Prostate gland (tissue), 2 donors: ENCODE measurements around the gene GDPD4. TPM values are rescaled to one million over a fixed set of nuclear protein-coding genes. Genes with fewer than 3 reads are reported as not detected.

Experiments used
- DNase-seq: peaks from one replicate; pipeline ENCODE4 v3.0.0-alpha.2; 2019; ENCODE audit warnings: low spot score
- H3K27ac ChIP-seq, 2 donors: fragments of 200-600 bp; sonication (generic); 2 replicates each; pipeline ENCODE4 v1.5.1; 2017 to 2019
- H3K27me3 ChIP-seq: fragments of 200-600 bp; sonication (generic); replicated peaks from 2 replicates; pipeline ENCODE4 v1.5.1; 2019; ENCODE audit not compliant: insufficient read depth
- H3K36me3 ChIP-seq, 2 donors: fragments of 200-600 bp; sonication (generic); 1 replicate in 1 of 2; 2 replicates in 1 of 2; pipeline versions ENCODE4 v1.5.1 to v1.8.1; 2017 to 2019
- H3K4me1 ChIP-seq: fragments of 200-600 bp; sonication (generic); replicated peaks from 2 replicates; pipeline ENCODE4 v1.5.1; 2019
- H3K4me3 ChIP-seq, 2 donors: fragments of 200-600 bp; sonication (generic); 2 replicates each; pipeline ENCODE4 v1.5.1; 2017 to 2019
- H3K9me3 ChIP-seq: fragments of 200-600 bp; sonication (generic); 2 replicates; pipeline ENCODE4 v1.5.1; 2017
- CTCF ChIP-seq, 4 experiments: fragments of 200-600 bp in 2 of 4; fragments of 450-650 bp in 2 of 4; sonication (generic) in 2 of 4; IDR thresholded peaks; 1 replicate in 3 of 4; 2 replicates in 1 of 4; pipeline ENCODE4 v1.5.1; 2016 to 2019; ENCODE audit warnings: antibody characterized with exemption in 4 of 4, mild to moderate bottlenecking in 2 of 4, moderate library complexity in 2 of 4
- POLR2A ChIP-seq: fragments of 450-650 bp; IDR thresholded peaks from one replicate; pipeline ENCODE4 v1.6.1; 2016; ENCODE audit warnings: antibody characterized with exemption, mild to moderate bottlenecking
- POLR2AphosphoS5 ChIP-seq: sonication (generic); formaldehyde crosslinking; IDR thresholded peaks from one replicate; pipeline ENCODE4 v1.6.1; 2017; ENCODE audit warnings: antibody characterized with exemption
- WGBS: methylation state at CpG from one replicate; pipeline ENCODE4 v1.1.5; 2018; 5-methylcytosine and 5-hydroxymethylcytosine counted together
- intact Hi-C: fragments of 100-400 bp; cut with DNase I; formaldehyde crosslinking; loops from one replicate; pipeline ENCODE4 v1.14.2; 2022
- total RNA-seq, 2 donors: library from RNA; depleted of rRNA; stranded (reverse); fragments of >200 nt; gene quantifications; one replicate each; pipeline ENCODE4 v1.1.0, GENCODE V29; 2016

The GDPD4 gene
- total RNA-seq, 2 donors from 2014 or later, result 7.4 TPM; not detected in 1

GRCh38 chr11:77209663-77210062, 91.8 kb downstream of the GDPD4 start:
- Histone ChIP-seq H3K9me3 (no peaks in the 10 kb centered on the region), H3K27me3 (no peaks in the 10 kb centered on the region), H3K27ac (no peak overlapping the region), H3K4me1 (no peaks in the 10 kb centered on the region), H3K4me3 (no peak overlapping the region), H3K36me3 (no peaks in the 10 kb centered on the region)
- 74% methylated on average over 4 of the region's 4 CpGs for WGBS
- TF ChIP-seq POLR2AphosphoS5, result no peak
- TF ChIP-seq CTCF (IDR thresholded peaks at IDR 0.05), result no peak
- TF ChIP-seq POLR2A, result no peak
- intact Hi-C loops, result no loop called here
- no peak for DNase-seq

- Histone ChIP-seq H3K4me1 (no peaks in the 10 kb centered on the region), H3K36me3 (no peaks in the 10 kb centered on the region), H3K9me3 (no peaks in the 10 kb centered on the region), H3K27me3 (no peaks in the 10 kb centered on the region), H3K27ac (no peak overlapping the region), H3K4me3 (no peak overlapping the region)
- WGBS, result 80% methylated on average over 11 of the region's 11 CpGs
- TF ChIP-seq POLR2AphosphoS5 (no peak), CTCF (IDR thresholded peaks at IDR 0.05) (no peak), POLR2A (no peak)
- no peak for DNase-seq
- intact Hi-C loops, result no loop called here
These were observed 93.0 kb downstream of the GDPD4 start for GRCh38 chr11:77208535-77208934.

- no peaks in the 10 kb centered on the region for H3K9me3 ChIP-seq
- H3K4me3 ChIP-seq, result no peak overlapping the region
- no peak overlapping the region for H3K27ac ChIP-seq
- no peak for DNase-seq
- no peak for TF ChIP-seq CTCF (IDR thresholded peaks at IDR 0.05)
- TF ChIP-seq POLR2AphosphoS5, result no peak
- no peak for TF ChIP-seq POLR2A
- WGBS, result 72% methylated on average over 10 of the region's 10 CpGs
- intact Hi-C loops, result no loop called here
- no peaks in the 10 kb centered on the region for H3K36me3 ChIP-seq
- no peaks in the 10 kb centered on the region for H3K4me1 ChIP-seq
- H3K27me3 ChIP-seq, result no peaks in the 10 kb centered on the region
These were observed 93.7 kb downstream of the GDPD4 start for GRCh38 chr11:77207618-77208313.

GRCh38 chr11:77207019-77207485, 94.4 kb downstream of the GDPD4 start:
- no peaks in the 10 kb centered on the region for H3K4me1 ChIP-seq
- 81% methylated on average over 8 of the region's 10 CpGs for WGBS
- no peak for DNase-seq
- H3K9me3 ChIP-seq, result no peaks in the 10 kb centered on the region
- H3K36me3 ChIP-seq, result no peaks in the 10 kb centered on the region
- H3K27me3 ChIP-seq, result no peaks in the 10 kb centered on the region
- intact Hi-C loops, result no loop called here
- no peak overlapping the region for H3K4me3 ChIP-seq
- no peak overlapping the region for H3K27ac ChIP-seq
- TF ChIP-seq POLR2AphosphoS5 (no peak), POLR2A (no peak), CTCF (IDR thresholded peaks at IDR 0.05) (no peak)

- no peak for DNase-seq
These were observed 95.0 kb downstream of the GDPD4 start for GRCh38 chr11:77206264-77207018.

More at GRCh38 chr11:77206264-77207018, 95.0 kb downstream of the GDPD4 start:
- no peaks in the 10 kb centered on the region for H3K9me3 ChIP-seq
- no peak overlapping the region for H3K27ac ChIP-seq
- no peaks in the 10 kb centered on the region for H3K27me3 ChIP-seq
- H3K4me3 ChIP-seq, result no peak overlapping the region
- TF ChIP-seq CTCF (IDR thresholded peaks at IDR 0.05) (no peak), POLR2A (no peak), POLR2AphosphoS5 (no peak)
- H3K4me1 ChIP-seq, result no peaks in the 10 kb centered on the region
- 84% methylated on average over 13 of the region's 13 CpGs for WGBS
- intact Hi-C loops, result no loop called here
- no peaks in the 10 kb centered on the region for H3K36me3 ChIP-seq
